ENCODE measurements around the gene SLC6A19.

The SLC6A19 gene

DNA sequence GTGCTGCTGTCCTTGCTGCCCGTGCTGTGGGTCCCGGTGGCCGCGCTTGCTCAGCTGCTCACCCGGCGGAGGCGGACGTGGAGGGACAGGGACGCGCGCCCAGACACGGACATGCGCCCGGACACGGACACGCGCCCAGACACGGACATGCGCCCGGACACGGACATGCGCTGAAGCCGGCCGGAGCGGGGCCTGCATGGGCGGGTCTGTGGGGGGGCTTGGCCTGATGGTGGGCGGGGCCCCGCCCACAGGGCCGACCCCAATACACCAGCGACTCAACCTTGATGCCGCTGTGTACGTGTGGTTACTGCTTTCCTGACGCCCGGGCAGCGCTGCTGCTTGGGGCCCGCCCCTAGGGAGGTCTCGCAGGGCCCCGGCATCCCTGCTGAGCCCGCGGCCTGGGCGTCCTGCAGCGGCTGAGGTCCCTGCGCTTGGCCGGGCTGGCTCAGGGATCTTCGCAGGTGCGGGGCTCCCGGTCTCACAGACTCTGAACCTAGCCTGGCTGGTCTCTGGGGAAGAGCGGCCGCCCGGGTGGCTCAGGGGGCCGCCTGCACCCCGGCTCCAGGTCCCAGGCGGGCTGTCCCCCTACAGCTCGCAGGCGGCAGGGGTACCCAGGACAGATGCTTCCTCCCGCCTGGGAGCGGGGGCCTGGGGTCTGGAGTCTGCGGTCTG is 44.6 kb downstream of the SLC6A19 start:
- H3K9ac ChIP-seq (ENCODE audit: low read depth, low read length) = no peak overlapping the region
- H3K4me1 ChIP-seq (ENCODE audit: control insufficient read depth, insufficient read depth, low read length) = no peaks in the 10 kb centered on the region
- no peaks in the 10 kb centered on the region for H3K27me3 ChIP-seq (ENCODE audit: control insufficient read depth, insufficient read depth, low read length)
- H3K36me3 ChIP-seq (ENCODE audit: insufficient read depth, low read length) = no peaks in the 10 kb centered on the region
- H3K4me2 ChIP-seq (ENCODE audit: low read length) = no peak overlapping the region
- H3K9me3 ChIP-seq (replicated peaks; ENCODE audit: low read length) = no peaks in the 10 kb centered on the region
- no peak overlapping the region for H3K4me3 ChIP-seq (ENCODE audit: low read length)

DNA sequence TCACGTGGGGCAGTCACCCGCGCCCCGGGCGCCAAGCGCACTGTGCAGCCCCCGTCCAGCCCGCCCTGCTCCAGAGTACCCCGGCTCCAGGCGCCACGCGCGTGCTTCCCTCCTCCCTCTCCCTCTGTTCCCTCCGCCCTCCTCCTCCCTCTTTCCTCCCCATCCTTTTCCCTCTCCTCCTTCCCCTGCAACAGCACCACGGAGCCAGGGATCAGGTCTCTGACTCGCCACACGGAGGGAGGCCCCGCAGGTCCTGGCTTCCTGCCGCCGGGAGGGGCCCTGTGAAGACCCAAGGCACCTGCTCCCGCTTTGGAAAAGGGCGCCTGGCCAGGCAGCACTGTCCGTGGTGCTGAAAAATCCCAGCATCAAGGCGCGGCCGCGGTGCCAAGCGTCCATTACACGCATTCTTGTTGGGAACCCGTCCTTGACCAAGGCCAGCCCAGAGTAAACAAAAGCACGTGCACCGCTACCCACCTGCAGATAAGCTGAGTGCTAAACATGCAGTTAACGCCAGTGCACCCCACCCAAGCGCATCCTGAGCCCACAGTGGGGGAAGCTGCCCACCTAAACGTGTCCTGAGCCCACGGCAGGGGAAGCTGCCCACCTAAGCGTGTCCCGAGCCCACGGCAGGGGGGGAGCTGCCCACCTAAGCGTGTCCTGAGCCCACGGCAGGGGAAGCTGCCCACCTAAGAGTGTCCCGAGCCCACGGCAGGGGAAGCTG is 45.5 kb downstream of the SLC6A19 start:
- Histone ChIP-seq H3K4me2 (ENCODE audit: low read length) (no peak overlapping the region), H3K4me3 (ENCODE audit: low read length) (no peak overlapping the region), H3K36me3 (ENCODE audit: insufficient read depth, low read length) (no peaks in the 10 kb centered on the region), H3K9me3 (replicated peaks; ENCODE audit: low read length) (no peaks in the 10 kb centered on the region), H3K9ac (ENCODE audit: low read depth, low read length) (no peak overlapping the region), H3K4me1 (ENCODE audit: control insufficient read depth, insufficient read depth, low read length) (no peaks in the 10 kb centered on the region), H3K27me3 (ENCODE audit: control insufficient read depth, insufficient read depth, low read length) (no peaks in the 10 kb centered on the region)

DNA sequence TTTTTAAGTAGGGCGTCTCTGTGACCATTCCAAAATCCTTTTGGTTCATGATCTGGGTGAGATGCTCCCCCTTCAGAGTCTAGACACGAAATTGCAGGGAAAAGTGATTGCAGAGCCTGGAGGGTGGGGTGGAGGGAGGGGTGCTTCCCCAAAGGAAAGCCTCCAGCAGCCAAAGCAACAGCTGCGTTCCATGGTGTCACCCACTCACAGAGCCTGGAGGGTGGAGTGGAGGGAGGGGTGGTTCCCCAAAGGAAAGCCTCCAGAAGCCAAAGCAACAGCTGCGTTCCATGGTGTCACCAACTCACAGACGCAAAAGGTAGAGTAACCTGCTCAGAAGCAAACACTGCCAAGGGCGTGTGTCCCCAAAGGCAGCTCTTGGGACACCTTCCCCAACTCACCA is 46.4 kb downstream of the SLC6A19 start:
- Histone ChIP-seq H3K4me3 (ENCODE audit: low read length) (no peak overlapping the region), H3K9ac (ENCODE audit: low read depth, low read length) (no peak overlapping the region), H3K9me3 (replicated peaks; ENCODE audit: low read length) (no peaks in the 10 kb centered on the region), H3K27me3 (ENCODE audit: control insufficient read depth, insufficient read depth, low read length) (no peaks in the 10 kb centered on the region), H3K4me1 (ENCODE audit: control insufficient read depth, insufficient read depth, low read length) (no peaks in the 10 kb centered on the region), H3K36me3 (ENCODE audit: insufficient read depth, low read length) (no peaks in the 10 kb centered on the region), H3K4me2 (ENCODE audit: low read length) (no peak overlapping the region)

GRCh38 chr5:1249366-1250280 is 48.2 kb downstream of the SLC6A19 start:
- H3K4me2 ChIP-seq (ENCODE audit: low read length) = no peak overlapping the region
- H3K9me3 ChIP-seq (replicated peaks; ENCODE audit: low read length) = no peaks in the 10 kb centered on the region
- H3K36me3 ChIP-seq (ENCODE audit: insufficient read depth, low read length) = no peaks in the 10 kb centered on the region
- H3K9ac ChIP-seq (ENCODE audit: low read depth, low read length) = no peak overlapping the region
- no peaks in the 10 kb centered on the region for H3K4me1 ChIP-seq (ENCODE audit: control insufficient read depth, insufficient read depth, low read length)
- no peak overlapping the region for H3K4me3 ChIP-seq (ENCODE audit: low read length)
- no peaks in the 10 kb centered on the region for H3K27me3 ChIP-seq (ENCODE audit: control insufficient read depth, insufficient read depth, low read length)

DNA sequence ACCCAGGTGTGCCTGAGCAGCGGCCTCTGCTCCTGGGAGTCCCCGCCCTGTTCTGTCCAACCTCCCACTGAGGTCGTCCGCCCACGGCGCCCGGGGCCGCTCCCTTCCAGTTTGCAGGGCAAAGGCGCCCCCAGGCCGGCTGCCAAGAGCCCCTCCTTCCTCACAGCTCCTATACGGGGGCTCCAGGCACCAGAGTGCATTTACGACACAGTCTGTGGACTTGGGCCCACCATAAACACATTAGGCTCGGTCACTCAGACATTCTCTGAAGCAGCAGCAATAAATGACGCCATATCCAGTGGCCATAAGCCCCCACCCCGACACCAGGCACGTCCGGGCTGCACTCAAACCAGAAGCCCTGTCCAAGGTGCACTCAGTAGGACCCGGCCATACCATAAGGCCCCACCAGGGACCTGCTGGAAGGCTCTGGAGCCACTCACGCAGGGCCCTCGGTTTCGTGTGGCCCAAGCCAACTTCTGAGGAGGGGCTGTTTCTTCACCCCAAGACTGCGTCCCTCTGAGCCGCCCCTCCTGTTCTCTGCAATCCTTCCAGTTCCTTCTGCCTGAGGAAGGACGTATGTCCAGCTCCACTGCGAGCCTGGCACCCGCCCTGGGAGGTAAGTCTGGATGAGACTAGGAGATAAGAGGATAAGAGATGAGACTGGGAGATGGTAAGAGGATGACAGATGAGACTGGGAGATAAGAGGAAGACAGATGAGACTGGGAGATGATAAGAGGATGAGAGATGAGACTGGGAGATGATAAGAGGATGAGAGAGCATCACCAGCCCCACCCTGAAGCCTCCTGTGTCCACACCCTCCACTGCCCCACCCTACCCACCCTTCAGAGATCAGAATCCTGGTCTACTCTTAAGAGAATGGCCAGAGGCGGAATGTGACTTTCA is 50.5 kb downstream of the SLC6A19 start:
- Histone ChIP-seq H3K4me2 (ENCODE audit: low read length) (no peak overlapping the region), H3K4me3 (ENCODE audit: low read length) (no peak overlapping the region), H3K9me3 (replicated peaks; ENCODE audit: low read length) (no peaks in the 10 kb centered on the region), H3K9ac (ENCODE audit: low read depth, low read length) (no peak overlapping the region), H3K36me3 (ENCODE audit: insufficient read depth, low read length) (no peaks in the 10 kb centered on the region), H3K4me1 (ENCODE audit: control insufficient read depth, insufficient read depth, low read length) (no peaks in the 10 kb centered on the region), H3K27me3 (ENCODE audit: control insufficient read depth, insufficient read depth, low read length) (no peaks in the 10 kb centered on the region)

DNA sequence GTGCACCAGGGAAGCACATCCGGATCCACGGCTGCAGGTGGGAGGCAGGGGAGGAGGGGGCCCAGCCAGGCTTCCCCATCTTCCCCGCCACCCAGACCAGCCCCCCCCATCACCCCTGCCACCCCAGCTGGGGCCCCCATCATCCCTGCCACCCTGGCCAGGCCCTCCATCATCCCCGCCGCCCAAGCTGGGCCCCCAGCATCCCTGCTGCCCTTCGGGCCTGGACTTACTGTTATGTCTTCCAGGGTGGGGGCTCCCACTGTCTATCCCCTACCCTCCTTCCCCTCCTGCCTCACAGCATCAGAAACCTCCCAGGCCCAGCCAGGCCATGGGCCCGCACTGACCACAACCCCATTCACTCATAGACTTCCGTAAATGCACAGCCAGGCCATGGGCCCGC is 51.3 kb downstream of the SLC6A19 start:
- H3K4me3 ChIP-seq (ENCODE audit: low read length) = no peak overlapping the region
- H3K4me1 ChIP-seq (ENCODE audit: control insufficient read depth, insufficient read depth, low read length) = no peaks in the 10 kb centered on the region
- H3K9ac ChIP-seq (ENCODE audit: low read depth, low read length) = no peak overlapping the region
- peaks cover 4% of the 10 kb centered on the region for H3K9me3 ChIP-seq (replicated peaks; ENCODE audit: low read length)
- H3K36me3 ChIP-seq (ENCODE audit: insufficient read depth, low read length) = no peaks in the 10 kb centered on the region
- no peaks in the 10 kb centered on the region for H3K27me3 ChIP-seq (ENCODE audit: control insufficient read depth, insufficient read depth, low read length)
- no peak overlapping the region for H3K4me2 ChIP-seq (ENCODE audit: low read length)

GRCh38 chr5:1253456-1254105 is 52.2 kb downstream of the SLC6A19 start:
- Histone ChIP-seq H3K4me2 (ENCODE audit: low read length) (no peak overlapping the region), H3K9ac (ENCODE audit: low read depth, low read length) (no peak overlapping the region), H3K4me3 (ENCODE audit: low read length) (no peak overlapping the region), H3K36me3 (ENCODE audit: insufficient read depth, low read length) (no peaks in the 10 kb centered on the region), H3K4me1 (ENCODE audit: control insufficient read depth, insufficient read depth, low read length) (no peaks in the 10 kb centered on the region), H3K9me3 (replicated peaks; ENCODE audit: low read length) (peaks cover 4% of the 10 kb centered on the region), H3K27me3 (ENCODE audit: control insufficient read depth, insufficient read depth, low read length) (no peaks in the 10 kb centered on the region)

DNA sequence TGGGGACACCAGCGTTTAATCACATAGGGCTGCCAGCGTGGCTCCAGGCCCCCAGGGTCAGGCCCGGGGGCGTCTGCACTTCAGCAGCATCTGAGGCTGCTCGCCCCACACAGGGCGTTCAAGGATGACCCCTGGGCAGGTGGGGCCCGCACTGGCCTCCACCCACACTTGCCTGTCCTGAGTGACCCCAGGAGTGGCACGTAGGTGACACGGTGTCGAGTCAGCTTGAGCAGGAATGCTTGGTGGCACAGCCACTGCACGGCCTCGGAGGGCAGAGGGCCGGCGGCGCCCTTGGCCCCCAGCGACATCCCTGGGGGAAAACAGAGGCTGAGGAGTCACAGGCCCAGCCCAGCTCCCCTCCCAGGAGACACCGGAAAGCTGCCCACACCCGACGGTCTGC is 52.8 kb downstream of the SLC6A19 start:
- Histone ChIP-seq H3K9ac (ENCODE audit: low read depth, low read length) (no peak overlapping the region), H3K4me3 (ENCODE audit: low read length) (no peak overlapping the region), H3K36me3 (ENCODE audit: insufficient read depth, low read length) (no peaks in the 10 kb centered on the region), H3K4me2 (ENCODE audit: low read length) (no peak overlapping the region), H3K4me1 (ENCODE audit: control insufficient read depth, insufficient read depth, low read length) (no peaks in the 10 kb centered on the region), H3K27me3 (ENCODE audit: control insufficient read depth, insufficient read depth, low read length) (no peaks in the 10 kb centered on the region), H3K9me3 (replicated peaks; ENCODE audit: low read length) (peaks cover 4% of the 10 kb centered on the region)

GRCh38 chr5:1255081-1255561 is 53.7 kb downstream of the SLC6A19 start:
- Histone ChIP-seq H3K4me1 (ENCODE audit: control insufficient read depth, insufficient read depth, low read length) (no peaks in the 10 kb centered on the region), H3K9me3 (replicated peaks; ENCODE audit: low read length) (peaks cover 7% of the 10 kb centered on the region), H3K36me3 (ENCODE audit: insufficient read depth, low read length) (no peaks in the 10 kb centered on the region), H3K4me2 (ENCODE audit: low read length) (no peak overlapping the region), H3K9ac (ENCODE audit: low read depth, low read length) (no peak overlapping the region), H3K27me3 (ENCODE audit: control insufficient read depth, insufficient read depth, low read length) (no peaks in the 10 kb centered on the region), H3K4me3 (ENCODE audit: low read length) (no peak overlapping the region)

DNA sequence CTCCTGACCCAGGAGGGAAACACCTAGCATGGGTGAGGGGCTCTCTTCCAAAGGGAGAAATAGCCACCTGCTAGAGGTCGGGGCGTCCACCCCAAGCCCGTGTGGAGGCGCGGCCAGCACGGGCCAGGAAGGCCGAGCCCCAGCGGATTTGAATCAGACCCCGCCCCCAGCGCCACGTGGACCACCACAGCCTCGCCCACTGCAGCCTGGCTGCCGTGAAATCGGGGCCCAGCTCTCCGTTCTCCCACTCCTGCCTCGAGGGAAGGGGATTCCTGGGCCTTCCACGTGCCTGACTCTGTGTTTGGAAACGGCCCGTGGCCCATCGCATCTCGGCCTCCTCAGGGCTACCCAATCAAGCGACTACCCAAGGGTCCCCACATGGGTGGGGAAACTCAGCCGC is 55.4 kb downstream of the SLC6A19 start:
- Histone ChIP-seq H3K36me3 (ENCODE audit: insufficient read depth, low read length) (no peaks in the 10 kb centered on the region), H3K9ac (ENCODE audit: low read depth, low read length) (no peak overlapping the region), H3K9me3 (replicated peaks; ENCODE audit: low read length) (peaks cover 10% of the 10 kb centered on the region), H3K4me1 (ENCODE audit: control insufficient read depth, insufficient read depth, low read length) (no peaks in the 10 kb centered on the region), H3K4me2 (ENCODE audit: low read length) (no peak overlapping the region), H3K27me3 (ENCODE audit: control insufficient read depth, insufficient read depth, low read length) (no peaks in the 10 kb centered on the region), H3K4me3 (ENCODE audit: low read length) (no peak overlapping the region)

Measured in skeletal muscle satellite cell (primary cell).